ENCODE data around the gene MYL7.

MYL7 gene

GRCh38 chr7:44117801-44118429 lies 23.2 kb downstream of the MYL7 start:
- no peak overlapping the region for H3K4me3 ChIP-seq (ENCODE audit: low read depth, low read length)
- no peak for DNase-seq (ENCODE audit: low read depth)
- in situ Hi-C loops (cut with HindIII; ENCODE audit: low sequenced_read_pairs), result no loop called here
- no peak for TF ChIP-seq CTCF (IDR thresholded peaks at IDR 0.05; ENCODE audit: low read depth, low read length, missing control alignments)

GRCh38 chr7:44116789-44117666 lies 24.1 kb downstream of the MYL7 start:
- TF ChIP-seq CTCF (IDR thresholded peaks at IDR 0.05; ENCODE audit: low read depth, low read length, missing control alignments), result no peak
- DNase-seq (ENCODE audit: low read depth), result no peak
- in situ Hi-C loops (cut with HindIII; ENCODE audit: low sequenced_read_pairs), result no loop called here
- H3K4me3 ChIP-seq (ENCODE audit: low read depth, low read length), result no peak overlapping the region

- no peak overlapping the region for H3K4me3 ChIP-seq (ENCODE audit: low read depth, low read length)
- TF ChIP-seq CTCF (IDR thresholded peaks at IDR 0.05; ENCODE audit: low read depth, low read length, missing control alignments), result no peak
- DNase-seq (ENCODE audit: low read depth), result no peak
- in situ Hi-C loops (cut with HindIII; ENCODE audit: low sequenced_read_pairs), result no loop called here
Observed at GRCh38 chr7:44116087-44116788, 24.9 kb downstream of the MYL7 start.

- TF ChIP-seq CTCF (IDR thresholded peaks at IDR 0.05; ENCODE audit: low read depth, low read length, missing control alignments), result no peak
- in situ Hi-C loops (cut with HindIII; ENCODE audit: low sequenced_read_pairs), result no loop called here
- H3K4me3 ChIP-seq (ENCODE audit: low read depth, low read length), result no peak overlapping the region
- no peak for DNase-seq (ENCODE audit: low read depth)
Observed at GRCh38 chr7:44114586-44115310, 26.4 kb downstream of the MYL7 start.

- TF ChIP-seq CTCF (IDR thresholded peaks at IDR 0.05; ENCODE audit: low read depth, low read length, missing control alignments), result no peak
- DNase-seq (ENCODE audit: low read depth), result no peak
- H3K4me3 ChIP-seq (ENCODE audit: low read depth, low read length), result no peak overlapping the region
- in situ Hi-C loops (cut with HindIII; ENCODE audit: low sequenced_read_pairs), result no loop called here
Observed at GRCh38 chr7:44113764-44114354, 27.3 kb downstream of the MYL7 start.

All from astrocyte of the cerebellum (primary cell).